B cell (primary cell): ENCODE measurements around the gene NACAD.

ENCODE experiments used
- EZH2 ChIP-seq: IDR thresholded peaks from 2 replicates; pipeline ENCODE4 v1.6.1; 2012; ENCODE audit warnings: borderline replicate concordance, low read depth, mild to moderate bottlenecking, moderate library complexity, low read length; ENCODE audit not compliant: insufficient read depth, poor library complexity, severe bottlenecking
- TF ChIP-seq, protein P1 (sequence below): fragments of 200-600 bp; IDR thresholded peaks from one replicate; pipeline ENCODE4 v1.8.0; 2022; ENCODE audit warnings: antibody characterized with exemption, mild to moderate bottlenecking

- TF ChIP-seq EZH2 = no peak
- TF ChIP-seq, protein P1, sequence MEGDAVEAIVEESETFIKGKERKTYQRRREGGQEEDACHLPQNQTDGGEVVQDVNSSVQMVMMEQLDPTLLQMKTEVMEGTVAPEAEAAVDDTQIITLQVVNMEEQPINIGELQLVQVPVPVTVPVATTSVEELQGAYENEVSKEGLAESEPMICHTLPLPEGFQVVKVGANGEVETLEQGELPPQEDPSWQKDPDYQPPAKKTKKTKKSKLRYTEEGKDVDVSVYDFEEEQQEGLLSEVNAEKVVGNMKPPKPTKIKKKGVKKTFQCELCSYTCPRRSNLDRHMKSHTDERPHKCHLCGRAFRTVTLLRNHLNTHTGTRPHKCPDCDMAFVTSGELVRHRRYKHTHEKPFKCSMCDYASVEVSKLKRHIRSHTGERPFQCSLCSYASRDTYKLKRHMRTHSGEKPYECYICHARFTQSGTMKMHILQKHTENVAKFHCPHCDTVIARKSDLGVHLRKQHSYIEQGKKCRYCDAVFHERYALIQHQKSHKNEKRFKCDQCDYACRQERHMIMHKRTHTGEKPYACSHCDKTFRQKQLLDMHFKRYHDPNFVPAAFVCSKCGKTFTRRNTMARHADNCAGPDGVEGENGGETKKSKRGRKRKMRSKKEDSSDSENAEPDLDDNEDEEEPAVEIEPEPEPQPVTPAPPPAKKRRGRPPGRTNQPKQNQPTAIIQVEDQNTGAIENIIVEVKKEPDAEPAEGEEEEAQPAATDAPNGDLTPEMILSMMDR = no peak
These were observed 49.7 kb downstream of the NACAD start for GRCh38 chr7:45039106-45039505.
